HG03159 (cell line): ENCODE data around the gene TBC1D25.
"Not testable (repeated sequence)": the region's sequence is repeated elsewhere in the genome, so short reads cannot be mapped to it uniquely, and the experiment has no call there.

Source experiments
- ATAC-seq: cut with Tn5 transposase; IDR thresholded peaks from one replicate; pipeline ENCODE4 v1.9.1; 2021; ENCODE audit warnings: mild to moderate bottlenecking, moderate library complexity; ENCODE audit not compliant: unreplicated experiment

TBC1D25 gene

DNA sequence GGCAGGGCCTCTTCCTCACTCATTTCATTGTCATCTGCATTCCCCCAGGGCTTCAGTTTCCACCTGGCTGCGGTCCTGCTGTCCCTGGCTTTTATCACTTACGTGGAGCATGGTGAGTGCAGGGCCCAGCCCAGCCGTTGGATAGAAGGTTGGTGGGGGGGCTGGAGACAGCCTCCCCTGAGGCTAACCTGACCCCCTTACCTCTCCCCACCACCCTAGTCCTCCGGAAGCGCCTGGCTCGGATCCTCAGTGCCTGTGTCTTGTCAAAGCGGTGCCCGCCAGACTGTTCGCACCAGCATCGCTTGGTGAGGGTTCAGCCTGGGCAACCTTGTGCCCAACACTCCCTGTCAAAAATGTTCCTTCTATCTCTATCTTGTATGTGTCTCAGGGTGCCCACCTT, 23.7 kb upstream of the TBC1D25 start:
- ATAC-seq = no peak

DNA sequence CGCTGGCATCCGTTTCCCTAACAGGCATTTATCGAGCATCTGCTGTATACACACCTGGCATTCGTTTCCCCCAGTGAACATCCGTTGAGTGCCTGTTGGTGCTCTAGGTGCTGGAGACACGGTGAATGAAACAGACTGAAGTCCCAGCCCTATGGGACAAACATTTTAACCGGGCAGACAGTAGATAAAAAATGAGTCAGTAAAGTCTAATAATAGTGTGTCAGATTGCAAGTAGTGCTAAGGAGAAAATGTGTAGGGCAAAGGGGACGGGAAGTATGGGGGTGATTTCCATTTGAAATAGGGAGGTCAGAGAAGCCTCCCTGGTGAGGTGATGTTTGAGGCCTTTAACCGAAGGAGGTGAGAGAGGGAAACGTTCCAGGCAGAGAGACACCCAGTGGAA, 23.2 kb upstream of the TBC1D25 start:
- no peak for ATAC-seq

DNA sequence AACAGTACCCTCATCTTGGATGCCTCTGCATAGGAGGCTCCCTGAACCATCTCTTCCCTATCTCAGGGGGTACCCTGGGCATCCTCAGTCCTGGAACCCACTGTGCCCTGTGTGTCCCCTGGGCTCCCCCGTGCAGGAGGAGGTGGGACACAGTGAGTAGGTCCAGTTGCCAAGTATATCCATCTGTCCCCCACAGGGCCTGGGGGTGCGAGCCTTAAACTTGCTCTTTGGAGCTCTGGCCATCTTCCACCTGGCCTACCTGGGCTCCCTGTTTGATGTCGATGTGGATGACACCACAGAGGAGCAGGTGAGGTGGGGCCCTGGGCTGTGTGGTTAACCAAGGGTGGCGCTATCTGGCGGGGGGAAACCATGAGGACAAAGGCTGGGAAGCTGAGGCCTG, 22.5 kb upstream of the TBC1D25 start:
- ATAC-seq = no peak

DNA sequence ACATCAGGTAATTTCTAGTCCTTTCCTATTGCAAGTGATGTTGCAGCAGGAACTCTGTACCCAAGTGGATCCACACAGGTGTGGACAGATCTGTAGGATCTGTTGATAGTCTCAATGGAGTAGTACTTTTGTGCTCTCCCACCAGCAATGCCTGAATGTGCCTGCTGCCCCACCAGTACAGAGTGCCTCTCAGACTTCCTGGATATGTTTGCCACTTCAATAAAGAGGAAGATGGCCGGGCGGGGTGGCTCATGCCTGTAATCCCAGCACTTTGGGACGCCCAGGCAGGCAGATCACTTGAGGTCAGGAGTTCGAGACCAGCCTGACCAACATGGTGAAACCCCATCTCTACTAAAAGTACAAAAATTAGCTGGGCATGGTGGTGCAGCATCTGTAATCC, 20.0 kb upstream of the TBC1D25 start:
- not testable (repeated sequence) for ATAC-seq

DNA sequence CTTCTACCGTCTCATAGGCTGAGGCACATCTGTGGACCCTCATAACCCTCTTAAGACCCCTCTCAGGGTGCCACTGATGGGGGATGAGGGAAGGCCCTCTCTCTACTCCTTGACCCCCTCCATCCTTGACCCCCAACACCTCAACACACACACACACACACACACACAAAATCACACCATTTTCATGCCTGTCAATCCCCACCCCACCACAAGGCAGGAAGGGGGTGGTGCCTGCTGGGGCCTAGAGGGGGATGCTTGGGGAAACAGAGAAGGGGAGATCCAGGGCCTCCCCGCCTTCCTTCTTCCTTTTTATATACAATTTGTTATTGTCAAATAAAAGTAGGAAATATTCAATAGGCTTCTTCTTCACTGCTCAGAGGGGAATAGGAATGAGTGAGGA, 19.1 kb upstream of the TBC1D25 start:
- no peak for ATAC-seq

DNA sequence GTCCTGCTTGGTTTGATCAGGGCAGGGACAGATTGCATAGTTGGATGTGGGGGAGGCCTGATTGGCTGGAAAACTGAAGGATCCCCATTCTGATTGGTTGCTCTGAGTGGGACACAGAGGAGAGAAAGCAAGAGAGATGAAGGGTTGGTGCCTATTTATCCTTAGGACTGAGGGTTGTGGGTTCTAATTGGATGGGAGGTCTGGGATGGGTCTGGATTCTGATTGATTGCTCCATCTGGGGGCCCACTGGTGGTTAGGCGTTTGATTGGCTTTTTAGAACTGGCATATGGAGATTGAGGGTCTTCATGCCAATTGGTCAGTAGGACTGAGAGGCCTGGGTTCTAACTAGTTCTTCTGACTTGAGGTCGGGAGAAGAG, 18.6 kb upstream of the TBC1D25 start:
- no peak for ATAC-seq

DNA sequence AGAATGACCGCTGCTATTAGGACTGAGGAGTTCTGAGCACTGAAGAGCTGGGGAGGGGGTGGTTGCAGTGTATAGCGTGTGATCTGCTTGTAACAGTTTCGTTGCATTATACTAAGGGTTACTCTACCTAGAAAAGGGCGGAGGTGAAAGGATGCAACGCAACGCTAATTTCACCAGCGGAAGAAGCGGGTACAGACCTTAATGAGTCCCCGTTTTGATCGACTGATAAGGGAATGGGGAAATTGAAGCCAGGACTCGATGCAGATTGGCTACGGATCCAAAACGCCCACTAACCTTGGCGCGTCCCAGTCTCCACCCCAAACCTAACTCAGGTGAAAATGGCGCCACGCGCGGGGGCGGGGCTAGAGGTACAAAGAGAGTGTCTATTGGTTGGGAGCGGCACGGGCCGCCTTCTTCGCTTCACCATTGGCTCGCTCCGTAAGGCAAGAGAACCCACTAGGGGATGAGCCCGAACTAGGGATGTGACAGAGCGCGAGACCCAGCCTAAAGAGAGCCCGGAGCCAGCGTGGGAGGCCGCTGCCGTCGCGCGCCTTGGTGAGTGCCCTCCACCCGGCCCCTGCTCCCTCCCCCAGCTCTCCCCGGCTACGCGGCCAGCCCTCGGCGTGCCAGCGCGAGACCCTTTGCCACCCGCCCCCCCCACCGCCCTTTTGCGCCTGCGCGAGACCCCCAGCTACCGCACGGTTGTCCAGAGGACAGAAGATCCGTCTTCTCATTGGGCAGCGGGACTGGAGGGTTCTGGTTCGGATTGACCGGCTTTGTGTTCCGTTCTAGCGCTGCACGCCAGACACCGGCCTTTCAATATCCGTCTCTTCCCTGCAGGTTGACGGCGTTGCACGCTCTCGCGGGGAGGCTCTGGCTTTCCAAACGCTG, 17.9 kb upstream of the TBC1D25 start, which contains the start of gene EBP:
Gene EBP, plus strand, starts transcription at position 456 of the 891 bp plus-strand sequence. CDS start 1,964 bp downstream, outside the sequence.
- peak; percentile 94 for ATAC-seq

DNA sequence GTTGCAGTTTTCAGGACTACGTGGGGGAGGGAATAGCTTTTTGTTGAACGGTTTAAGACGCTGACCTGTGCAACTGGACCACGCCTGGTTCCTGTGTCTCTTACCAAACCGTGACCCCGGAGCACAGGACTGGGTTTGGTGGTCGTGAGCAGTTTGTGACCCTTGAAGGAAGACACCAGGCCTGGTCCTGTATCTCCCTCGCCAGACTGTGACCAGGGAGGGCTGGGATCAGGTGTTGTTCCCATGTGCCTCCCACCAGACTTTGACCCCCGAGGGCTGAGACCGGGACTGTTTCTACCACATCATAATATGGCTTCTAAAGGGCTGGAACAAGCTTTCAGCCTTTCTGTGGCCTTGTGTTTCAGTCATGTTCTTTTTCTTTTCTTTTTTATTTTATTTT, 17.2 kb upstream of the TBC1D25 start:
- no peak for ATAC-seq

DNA sequence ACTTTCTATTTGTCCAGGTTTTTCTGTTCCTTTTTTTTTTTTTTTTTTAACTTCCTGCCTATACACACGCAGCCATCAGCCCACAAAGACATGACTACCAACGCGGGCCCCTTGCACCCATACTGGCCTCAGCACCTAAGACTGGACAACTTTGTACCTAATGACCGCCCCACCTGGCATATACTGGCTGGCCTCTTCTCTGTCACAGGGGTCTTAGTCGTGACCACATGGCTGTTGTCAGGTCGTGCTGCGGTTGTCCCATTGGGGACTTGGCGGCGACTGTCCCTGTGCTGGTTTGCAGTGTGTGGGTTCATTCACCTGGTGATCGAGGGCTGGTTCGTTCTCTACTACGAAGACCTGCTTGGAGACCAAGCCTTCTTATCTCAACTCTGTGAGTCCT, 15.8 kb upstream of the TBC1D25 start:
- no peak for ATAC-seq

DNA sequence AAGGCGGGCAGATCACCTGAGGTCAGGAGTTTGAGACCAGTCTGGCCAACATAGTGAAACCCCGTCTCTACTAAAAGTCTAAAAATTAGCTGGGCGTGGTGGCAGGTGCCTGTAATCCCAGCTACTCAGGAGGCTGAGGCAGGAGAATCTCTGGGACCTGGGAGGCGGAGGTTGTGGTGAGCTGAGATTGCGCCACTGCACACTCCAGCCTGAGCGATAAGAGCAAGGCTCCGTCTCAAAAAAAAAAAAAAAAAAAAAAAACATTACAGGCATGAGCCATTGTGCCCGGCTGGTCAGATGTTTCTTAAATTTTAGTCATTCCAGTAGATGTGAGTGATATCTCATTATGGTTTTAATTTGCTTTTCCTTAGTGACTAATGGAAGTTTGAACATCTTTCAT, 13.7 kb upstream of the TBC1D25 start:
- ATAC-seq = not testable (repeated sequence)

DNA sequence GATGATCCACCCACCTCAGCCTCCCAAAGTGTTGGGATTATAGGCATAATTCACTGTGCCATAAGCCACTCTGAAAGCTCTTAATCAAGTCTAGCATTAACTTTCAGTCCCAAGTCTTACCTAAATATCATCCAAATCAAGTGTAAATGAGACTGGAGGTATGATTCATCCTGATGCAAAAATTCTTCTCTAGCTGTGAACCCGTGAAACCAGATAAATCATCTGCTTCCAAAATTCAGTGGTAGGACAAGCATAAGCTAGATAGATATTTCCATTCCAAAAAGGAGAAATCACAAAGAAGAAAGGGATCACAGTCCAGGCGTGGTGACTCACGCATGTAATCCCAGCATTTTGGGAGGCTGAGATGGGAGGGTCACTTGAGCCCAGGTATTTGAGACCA, 8.8 kb upstream of the TBC1D25 start:
- ATAC-seq = no peak

DNA sequence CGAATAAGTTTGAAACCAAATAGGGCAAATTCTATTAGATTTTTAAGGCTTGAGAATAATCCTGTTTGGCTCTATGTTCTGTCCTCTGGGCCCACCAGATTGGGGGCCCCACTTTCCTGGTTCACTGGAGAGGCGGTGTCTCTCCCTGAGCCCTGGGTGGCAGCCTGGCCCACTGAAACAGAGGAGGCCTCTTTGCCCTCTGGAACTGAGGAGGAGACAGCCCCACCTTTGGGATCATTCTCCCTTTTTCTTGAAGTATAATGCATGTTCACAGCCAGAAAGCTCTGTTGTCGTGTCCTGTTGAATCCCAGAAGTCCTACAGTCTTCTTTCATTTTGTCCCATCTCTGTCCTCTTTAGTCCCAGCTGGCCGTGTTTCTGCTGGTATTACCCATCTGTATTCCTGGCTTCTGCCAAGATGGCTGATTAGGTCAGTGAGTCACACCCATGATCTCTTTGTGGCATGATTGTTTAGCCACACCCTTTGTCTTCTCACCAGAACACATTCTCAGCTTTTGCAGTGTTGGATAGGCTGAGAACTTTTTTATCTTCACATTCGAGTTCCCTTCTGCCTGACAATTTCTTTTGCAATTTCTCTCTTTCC, 8.1 kb upstream of the TBC1D25 start:
- no peak for ATAC-seq

DNA sequence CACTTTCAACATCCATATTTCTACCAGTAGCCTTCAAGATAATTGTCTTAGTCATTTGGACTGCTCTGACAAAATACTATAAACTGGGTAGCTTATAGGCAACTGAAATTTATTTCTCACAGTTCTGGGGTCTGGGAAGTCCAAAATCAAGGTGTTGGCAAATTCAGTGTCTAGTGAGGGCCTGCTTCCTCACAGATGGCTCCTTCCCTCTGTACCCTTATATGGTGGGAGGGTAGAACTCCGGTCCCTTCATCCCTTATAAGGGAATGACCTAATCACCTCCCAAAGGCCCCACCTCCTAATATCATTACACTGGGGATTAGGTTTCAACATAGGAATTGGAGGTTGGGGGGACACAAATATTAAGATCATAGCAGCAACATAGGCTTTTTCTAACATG, 7.4 kb upstream of the TBC1D25 start:
- ATAC-seq = no peak

DNA sequence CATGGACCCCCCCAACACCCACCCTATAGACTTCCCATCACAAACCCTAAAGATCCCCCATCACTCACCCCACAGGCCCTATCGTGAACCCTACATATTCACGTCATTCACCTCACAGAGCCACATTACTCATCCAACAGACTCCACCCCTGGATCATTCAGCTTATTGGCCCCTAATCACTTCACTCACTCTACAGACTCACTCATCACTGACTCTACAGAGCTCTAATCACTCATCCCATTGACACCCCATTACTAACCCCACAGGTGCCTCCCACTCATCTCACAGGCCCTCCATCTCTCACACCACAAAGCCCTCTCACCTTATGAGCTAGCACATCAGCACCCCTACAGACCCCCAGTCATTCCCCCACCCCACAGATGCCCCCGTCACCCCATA, 6.3 kb upstream of the TBC1D25 start:
- ATAC-seq = no peak

DNA sequence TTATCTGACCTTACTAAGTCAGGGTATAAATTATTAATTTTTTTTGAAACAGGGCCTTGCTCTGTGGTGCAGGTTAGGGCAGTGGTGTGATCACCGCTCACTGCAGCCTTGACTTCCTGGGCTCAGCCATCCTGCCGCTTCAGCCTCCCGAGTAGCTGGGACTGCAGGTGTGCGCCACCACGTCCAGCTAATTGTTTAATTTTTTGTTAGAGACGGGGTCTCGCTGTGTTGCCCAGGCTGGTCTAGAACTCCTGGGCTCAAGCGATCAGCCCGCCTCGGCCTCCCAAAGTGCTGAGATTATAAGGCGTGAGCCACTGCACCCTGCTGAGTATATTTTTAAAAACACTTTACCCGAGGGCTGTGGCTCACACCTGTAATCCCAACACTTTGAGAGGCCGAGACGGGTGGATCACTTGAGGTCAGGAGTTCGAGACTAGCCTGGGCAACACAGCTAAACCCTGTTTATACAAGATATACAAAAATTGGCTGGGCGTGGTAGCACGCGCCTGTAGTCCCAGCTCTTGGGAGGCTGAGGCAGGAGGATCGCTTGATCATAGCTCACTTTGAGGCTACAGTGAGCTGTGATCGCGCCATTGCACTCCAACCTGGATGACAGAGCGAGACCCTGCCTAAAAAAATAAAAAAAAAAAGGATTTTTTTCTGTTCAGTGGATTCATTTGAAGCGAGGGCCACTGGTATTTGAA, 721 bp upstream of the TBC1D25 start:
- no peak for ATAC-seq

DNA sequence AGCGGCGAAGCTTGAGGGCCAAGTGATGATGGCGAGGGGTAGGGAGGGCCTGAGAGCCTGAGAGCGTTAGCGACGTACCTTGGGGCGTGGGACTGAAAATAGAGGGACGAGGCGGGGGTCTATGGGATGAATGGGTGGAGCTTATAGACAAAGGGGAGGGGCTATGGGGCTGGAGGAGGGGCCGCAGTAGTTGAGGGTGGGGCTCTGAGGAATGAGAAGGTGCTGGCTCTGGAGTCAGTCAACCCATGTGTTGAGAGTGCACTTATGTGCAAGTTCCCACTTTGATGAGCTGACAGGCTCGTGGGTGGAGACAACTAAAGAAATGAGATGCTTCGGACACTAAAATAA, 488 bp downstream of the TBC1D25 start:
- peak; percentile 25 for ATAC-seq

DNA sequence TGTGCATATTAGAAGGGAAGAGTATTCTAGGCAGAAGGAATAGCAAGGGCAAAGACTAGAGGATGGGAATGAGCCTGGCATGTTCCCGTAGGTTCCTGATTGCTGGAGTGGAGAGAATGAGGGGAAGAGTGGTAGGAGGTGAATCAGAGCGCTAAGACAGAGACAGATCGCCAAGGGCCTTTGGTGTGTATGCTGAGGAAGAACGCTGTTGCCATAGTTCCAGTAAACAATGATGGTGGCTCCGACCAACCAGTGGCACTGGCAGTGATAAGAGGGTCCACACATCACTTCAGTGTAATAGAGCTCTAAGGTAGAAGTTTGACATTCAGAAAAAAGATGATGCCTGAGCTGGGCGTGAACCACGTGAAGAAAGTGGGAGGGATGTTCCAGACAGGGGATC, 966 bp downstream of the TBC1D25 start:
- no peak for ATAC-seq

DNA sequence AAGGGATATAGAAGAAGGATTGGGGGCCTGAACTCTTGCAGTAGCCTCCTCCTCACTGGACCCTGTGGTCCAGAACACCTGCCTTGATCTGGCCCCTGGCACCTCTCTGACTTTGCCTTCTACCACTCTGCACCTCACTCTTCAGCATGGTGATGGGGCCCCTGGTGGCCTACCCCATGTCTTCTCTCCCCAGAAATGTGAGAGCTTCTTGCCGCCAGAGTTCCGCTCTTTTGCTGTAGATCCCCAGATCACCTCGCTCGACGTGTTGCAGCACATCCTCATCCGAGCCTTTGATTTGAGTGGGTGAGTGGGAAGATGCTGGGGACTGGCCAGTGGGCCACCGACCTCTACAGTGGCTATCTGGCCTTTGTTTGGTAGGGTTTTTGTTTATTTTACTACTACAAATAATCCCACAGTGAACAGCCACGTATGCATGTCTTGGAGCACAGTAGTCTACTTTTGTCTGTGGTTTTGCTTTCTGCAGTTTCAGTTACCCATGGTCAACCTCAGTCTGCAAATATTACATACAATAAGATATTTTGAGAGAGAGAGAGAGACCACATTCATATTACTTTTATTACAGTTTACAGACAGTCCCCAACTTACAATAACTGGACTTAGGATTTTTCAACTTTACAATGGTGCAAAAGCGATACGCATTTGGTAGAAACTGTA, 1.8 kb downstream of the TBC1D25 start:
- no peak for ATAC-seq

DNA sequence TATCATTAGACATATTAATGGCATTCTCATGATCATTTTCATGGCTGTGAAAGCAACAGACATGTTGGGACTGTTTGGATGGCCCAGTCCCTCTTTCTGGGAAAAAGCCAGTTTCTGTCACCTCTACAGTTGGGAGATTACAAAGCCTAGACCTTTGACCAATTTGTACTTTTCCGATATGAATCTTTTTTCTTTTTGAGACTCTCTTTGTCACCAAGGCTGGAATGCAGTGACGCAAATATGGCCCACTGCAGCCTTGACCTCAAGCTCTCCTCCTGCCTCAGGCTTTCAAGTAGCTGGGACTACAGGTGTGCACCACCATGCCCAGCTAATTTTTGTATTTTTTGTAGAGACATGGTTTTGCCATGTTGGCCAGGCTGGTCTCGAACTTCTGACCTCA, 9.4 kb downstream of the TBC1D25 start:
- ATAC-seq = no peak

DNA sequence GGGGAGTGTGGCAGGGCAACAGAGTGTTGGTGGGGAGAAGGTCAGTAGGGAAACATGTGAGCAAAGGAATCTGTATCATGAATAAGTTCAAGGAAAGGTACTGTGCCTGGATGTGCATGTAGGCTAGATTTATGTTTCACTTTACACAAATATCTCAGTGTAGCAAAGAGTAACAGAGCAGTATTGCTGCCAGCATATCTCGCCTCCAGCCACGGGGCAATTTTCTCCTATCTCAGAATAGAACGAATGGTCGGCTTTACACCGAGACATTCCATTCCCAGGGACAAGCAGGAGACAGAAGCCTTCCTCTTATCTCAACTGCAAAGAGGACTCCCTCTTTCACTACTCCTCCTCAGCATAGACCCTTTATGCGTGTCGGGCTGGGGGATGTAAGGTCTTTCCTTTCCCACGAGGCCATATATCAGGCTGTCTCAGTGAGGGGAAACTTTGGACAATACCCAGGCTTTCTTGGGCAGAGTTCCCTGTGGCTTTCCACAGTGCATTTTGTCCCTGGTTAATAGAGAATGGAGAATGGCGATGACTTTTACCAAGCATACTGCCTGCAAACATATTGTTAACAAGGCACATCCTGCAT, 16.3 kb downstream of the TBC1D25 start:
- not testable (repeated sequence) for ATAC-seq

DNA sequence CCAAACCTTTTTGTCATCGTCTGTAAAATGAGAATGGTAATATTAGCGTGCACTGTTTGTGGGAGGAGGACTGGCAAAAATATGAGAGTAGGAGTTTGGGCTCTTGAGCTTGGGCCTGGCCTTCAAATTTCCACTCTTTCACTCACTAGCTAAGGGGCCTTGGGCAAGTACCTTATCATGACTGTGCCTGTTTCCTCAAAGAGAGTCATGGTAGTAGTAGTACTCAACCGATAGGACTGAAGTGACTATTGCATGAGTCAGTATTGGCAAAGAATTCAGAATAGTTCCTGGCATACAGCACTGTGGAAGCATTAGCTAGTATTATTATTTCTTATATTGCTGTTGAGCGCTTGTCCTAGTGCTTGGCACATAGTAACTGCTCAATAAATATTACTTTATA, 18.8 kb downstream of the TBC1D25 start:
- no peak for ATAC-seq
